Posterior cingulate gyrus (tissue), 11 donors: ENCODE results near the gene PCMTD2.

Experiments used
- DNase-seq, 10 donors: peaks; one replicate each; pipeline versions ENCODE4 v3.0.0 to v3.0.0-alpha.2; 2020 to 2021; ENCODE audit warnings: mixed read lengths in 3 of 10
- intact Hi-C: fragments of 100-400 bp; cut with DNase I; formaldehyde crosslinking; loops from one replicate; pipeline ENCODE4 v1.15.1; 2023

The PCMTD2 gene

DNA sequence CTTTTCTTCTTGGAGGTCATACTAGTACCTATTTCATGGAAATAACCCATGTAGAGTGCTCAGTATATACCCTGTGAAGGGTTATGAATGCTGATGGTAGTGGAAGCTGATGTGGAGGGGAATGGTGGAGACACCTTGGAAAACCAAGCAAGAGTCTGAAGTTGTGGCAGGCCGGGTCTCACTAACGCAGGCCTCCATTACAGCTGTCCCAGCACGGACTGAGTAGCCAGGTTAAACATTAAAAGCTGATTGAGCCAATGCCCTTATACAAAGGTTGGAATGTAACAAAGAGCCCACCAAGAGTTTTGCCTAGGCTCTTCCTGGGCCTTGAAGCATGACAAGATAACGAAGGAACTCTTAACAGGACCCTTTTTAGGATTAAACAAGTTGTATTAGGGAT is 2.1 kb upstream of the PCMTD2 start:
- intact Hi-C loops = no loop called here
- no peak for DNase-seq

DNA sequence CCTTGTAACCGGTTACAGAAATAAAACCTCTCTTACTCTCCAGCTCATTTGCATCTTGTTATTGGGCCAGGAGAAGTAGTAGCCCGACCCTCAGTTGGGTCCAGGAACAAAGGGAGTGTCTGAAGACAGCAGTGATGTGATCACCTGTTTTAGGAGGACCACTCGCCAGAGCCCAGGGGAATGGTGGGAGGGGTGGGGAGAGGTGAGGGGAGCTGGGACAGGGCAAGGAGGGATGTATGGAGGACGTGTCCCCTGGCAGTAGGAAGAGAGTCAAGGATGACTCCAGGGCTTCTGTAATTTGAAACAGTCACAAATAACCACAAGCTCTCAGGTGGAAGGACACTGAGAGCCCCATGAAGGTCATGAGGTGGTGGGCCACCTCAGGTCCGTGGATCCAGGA is 1.4 kb upstream of the PCMTD2 start:
- DNase-seq = no peak
- intact Hi-C loops = no loop called here

DNA sequence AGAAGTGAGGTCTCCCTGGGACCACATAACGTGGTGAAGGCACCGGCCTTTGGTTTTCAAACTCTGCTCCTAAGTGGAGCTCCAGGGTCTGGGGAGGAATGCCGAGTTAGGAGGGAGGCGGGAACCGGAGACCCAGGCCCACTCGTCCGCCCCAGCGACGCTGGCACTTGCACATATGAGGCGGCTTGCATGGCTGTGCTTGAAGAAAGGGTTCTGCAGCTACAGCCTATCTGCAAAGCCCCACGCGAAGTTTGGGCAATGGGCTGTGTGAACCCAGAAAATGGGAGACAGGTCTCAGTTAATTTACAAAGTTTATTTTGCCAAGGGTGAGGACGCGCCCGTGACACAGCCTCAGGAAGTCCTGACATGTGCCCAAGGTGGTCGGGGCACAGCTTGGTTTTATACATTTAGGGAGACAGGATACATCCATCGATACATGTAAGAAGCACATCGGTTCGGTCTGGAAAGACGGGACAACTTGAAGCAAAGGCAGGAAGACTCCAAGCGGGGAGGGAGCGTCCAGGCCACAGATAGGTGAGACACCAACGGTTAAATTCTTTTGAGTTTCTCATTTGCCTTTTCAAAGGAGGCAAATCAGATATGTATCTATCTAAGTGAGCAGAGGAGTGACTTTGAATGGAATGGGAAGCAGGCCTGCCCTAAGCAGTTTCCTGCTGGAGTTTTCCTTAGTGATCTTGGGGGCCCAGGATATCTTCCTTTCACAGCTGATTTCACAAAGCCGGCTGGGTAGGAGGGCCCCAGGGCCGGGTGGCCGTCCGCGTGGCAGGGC is 782 bp upstream of the PCMTD2 start:
- intact Hi-C loops = no loop called here
- peak in 2 of 10 donors; percentile 74 to 81 for DNase-seq

DNA sequence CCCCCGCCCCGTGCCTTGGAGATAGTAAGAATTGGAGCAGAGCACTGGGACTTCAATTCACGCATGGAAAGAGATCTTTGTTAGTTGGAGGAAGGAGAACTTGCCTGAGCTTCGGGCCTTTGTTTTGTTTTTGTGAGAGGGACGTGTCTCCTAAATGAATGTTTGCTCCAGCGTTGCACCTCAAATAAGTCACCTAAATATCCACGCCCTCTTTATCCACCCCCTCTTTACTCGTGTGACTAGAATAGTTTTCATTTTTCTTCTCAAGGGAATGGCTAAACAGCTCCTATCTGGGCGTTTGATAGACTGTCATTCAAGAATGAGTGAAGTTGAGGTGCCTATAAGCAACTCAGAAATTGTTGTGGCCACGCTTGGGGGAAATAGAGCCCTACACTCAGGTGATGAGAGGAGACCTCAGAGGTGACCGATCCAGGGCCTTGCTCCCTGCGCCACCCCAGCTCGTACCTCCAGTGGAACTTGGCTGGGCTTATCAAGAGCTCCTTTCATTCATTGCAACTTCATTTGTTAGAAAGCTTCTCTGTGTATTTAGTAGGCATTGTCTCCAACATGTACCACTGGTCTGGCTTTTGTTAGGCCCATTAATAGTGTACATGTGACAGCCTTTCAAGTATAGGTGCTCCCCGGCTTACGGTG is 861 bp downstream of the PCMTD2 start:
- peak in 2 of 10 donors; percentile 52 to 76 for DNase-seq
- intact Hi-C loops = no loop called here

DNA sequence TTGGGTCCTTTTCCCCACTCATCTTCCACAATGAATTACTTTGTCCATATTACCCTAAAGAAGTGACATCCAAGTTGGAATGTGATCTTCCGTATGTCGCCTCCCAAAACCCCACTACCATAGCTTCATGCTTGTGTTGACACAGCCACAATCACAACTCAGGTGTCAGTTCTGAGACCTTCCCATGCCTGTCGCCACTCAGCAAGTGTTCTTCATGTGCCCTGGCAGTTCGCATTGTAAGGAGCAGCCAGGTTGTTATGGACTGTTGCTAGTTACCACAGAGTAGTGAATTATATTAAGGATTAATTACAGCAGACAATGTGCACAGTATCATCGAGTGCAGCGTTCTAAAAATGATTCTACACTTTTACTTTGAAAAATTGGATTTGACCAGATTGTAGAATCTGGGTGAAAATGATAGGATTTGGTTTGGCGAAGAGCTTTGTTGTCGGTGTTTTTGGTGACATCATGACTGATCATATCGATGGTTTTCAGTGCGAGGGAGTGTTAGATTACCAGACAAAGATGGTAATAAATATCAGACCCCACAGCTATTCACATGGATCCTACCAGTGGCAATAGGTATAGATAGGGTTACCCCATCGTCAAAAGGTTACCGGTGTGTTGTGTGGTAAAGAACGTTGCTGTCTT is 1.7 kb downstream of the PCMTD2 start:
- no peak for DNase-seq
- intact Hi-C loops = no loop called here

DNA sequence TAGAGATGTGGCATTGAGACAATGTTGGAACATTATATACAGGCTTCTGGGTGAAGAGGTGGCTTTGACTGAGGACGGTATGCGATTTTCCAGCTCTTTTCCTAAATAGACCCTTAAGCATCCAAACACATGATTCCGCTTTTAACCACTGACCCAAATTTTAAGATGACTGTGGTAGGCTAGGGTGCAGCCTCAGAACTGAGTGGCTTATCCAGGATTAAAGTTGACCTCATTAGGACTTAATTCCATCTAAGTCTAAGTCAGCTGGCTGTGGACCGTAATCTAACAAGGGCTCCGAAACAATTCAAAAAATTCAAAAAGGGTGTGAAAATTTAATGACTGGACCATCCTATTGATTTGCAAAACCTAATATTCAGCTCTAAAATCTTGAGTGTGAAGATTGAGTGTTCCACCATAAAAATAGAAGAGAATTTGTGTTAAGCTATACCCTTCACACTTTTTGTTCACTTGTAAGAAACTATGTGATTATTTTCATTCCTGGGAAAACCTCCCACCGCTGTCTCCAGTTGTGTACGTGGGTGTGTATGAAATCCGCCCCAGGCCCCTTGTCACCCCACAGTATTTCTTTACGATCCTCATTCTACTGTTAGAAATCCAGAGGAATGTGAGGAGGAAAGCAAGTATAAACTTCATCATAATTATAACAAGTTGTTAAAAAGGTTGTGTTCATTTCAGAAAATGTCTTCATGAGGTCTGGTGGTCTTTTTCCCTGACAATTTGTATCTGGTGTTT is 2.7 kb downstream of the PCMTD2 start:
- intact Hi-C loops = no loop called here
- no peak for DNase-seq

DNA sequence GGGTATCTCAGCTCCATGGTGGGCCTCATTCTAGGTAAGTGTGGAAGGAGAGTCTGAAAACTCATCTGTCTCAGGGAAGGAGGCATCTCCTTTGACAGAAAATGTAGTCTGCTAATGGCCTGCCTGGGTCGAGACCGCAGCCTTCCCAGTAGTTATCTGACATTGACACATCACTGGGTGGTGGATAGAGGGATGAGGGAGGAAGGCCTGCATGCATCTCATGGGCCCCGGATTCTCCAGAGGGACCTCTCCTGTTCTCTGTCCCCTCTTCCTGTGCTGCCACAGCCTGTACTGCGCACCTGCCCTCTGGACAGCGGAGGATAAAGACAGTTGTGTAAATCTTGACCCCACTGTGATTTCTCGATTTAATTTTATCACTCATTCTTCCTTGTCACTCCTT is 4.7 kb downstream of the PCMTD2 start:
- intact Hi-C loops = no loop called here
- DNase-seq = peak in 1 of 10 donors; percentile 77

DNA sequence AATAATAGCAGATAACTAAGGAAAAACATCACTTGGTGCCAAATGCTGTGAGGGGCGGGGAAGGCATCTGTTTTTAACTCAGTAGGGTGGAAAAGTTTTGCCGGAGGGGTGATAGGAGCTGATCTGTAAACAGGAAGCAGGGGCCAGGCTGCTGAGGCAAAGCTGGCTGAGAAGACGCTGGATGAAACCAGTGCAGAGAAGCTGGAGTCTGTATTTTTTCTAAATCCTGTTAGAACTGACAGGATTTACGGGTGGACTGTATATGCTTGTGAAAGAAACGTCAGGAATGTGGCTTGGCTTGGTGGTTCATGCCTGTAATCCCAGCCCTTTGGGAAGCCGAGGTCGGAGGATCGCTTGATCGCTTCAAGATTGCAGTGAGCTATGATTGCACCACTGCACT is 5.6 kb downstream of the PCMTD2 start:
- DNase-seq = no peak
- intact Hi-C loops = no loop called here

DNA sequence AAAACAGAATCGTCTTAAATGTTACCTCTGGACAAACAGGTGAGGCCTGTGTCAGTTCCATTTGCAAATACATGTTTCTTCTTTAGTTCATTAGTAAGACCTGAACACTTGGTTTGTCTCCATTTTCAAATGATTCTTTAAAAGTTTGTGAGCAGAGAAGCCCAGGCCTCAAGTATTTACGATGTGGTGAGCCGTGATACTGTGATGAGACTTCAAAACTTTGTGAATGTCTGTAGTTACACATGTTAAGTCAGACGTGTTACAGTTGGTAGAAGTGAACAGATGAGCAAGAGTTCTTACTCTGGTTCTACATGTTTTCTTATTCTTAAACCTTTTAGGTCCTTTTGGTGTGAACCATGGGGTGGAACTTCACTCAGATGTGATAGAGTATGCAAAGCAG is 8.5 kb downstream of the PCMTD2 start:
- DNase-seq = no peak
- intact Hi-C loops = no loop called here

DNA sequence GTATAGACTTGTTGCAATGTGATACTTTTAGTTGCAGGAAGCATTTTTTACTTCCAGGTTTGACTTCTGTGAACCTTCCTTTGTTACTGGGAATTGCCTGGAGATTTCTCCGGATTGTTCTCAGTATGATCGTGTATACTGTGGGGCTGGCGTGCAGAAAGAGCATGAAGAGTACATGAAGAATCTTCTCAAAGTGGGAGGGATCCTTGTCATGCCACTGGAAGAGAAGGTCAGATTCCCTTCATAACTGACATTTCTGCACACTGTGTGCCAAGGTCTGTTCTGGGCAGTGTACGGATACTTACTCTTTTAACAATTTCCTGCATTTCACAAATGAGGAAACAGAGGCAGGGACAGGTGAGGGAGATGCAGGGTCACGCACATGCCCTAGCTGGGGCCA is 9.7 kb downstream of the PCMTD2 start:
- intact Hi-C loops = no loop called here
- DNase-seq = no peak

DNA sequence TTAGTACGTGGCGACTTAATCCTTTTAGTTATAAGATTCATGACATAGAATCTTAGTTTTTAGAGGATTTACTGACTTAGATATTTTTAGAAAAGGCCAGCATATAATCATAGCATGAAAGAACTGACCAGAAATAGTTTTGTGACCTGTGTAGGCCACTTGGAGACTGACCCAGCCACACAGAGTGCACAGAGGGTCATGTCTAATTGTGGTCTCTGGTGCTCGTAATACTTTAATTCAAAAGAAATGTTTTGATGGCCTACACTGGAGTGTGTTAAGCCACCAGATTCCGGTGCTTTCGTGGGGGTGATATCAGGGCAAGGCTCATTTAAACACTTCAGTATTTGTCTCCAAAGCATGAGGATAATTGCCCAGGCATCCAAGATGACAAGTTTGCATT is 11.4 kb downstream of the PCMTD2 start:
- intact Hi-C loops = no loop called here
- DNase-seq = no peak

DNA sequence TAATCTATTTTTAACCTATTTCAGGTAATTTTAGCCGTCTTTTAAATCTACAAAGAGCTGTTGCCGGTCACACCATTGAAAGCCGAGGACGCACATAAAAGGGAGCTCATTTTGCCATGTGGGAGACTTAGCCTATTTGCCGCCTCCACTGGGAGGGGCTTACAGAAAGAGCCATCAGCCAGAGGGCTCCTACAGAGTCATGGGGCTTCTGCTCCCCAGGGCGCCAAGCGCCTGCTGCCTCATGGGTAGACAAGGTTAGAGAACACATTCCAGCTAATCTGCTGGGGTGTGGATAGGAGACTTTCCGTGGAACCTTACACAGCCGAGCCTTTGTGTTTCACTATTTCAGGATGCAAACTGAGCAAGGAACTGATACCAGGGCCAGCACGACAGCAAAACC is 12.6 kb downstream of the PCMTD2 start:
- intact Hi-C loops = no loop called here
- DNase-seq = peak in 1 of 10 donors; percentile 55

DNA sequence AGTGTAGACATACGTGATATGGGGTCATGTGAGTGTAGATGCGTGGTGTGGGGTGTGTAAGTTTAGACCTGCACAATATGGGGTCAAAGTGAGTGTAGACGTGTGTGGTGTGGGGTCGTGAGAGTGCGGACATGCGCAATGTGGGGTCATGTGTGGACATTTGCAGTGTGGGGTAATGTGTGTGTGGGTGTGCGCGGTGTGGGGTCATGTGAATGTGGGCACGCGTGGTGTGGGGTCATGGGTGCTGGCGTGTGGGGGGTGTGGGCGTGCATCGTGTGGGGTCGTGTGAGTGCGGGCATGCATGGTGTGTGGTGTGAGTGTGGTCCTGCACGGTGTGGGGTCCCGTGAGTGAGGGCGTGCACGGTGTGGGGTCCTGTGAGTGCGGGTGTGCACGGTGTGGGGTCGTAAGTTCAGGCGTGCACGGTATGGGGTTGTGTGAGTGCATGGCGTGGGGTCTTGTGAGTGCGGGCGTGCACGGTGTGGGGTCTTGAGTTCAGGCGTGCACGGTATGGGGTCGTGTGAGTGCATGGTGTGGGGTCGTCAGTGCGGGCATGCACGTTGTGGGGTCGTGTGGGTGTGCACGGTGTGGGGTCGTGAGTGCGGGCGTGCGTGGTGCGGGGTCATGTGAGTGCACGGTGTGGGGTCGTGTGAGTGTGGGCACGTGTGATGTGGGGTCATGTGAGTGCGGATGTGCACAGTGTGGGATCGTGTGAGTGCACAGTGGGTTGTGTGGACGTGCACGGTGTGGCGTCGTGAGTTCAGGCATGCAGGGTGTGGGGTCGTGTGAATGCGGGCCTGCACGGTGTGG is 14.3 kb downstream of the PCMTD2 start:
- peak in 1 of 10 donors; percentile 74 for DNase-seq
- intact Hi-C loops = no loop called here

DNA sequence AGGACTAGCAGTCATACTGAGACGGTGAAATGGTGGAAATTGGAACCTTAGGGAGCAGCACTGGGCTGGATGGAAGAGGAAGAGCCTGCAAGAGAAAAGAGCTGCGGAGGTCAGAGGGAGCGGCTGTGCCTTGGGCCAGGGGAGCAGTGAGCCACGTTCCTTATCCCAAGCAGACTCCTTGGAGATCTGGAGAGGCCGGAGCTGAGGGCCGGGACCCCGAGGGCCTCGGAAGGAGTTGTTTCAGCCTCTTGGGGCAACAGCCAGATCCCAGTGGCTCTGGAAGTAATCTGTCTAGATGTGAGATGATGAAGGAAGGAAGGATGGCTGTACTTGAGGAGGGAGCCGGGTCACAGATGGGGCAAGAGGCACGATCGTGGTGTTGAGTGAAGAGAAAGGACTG is 16.1 kb downstream of the PCMTD2 start:
- intact Hi-C loops = no loop called here
- DNase-seq = peak in 1 of 10 donors; percentile 71

DNA sequence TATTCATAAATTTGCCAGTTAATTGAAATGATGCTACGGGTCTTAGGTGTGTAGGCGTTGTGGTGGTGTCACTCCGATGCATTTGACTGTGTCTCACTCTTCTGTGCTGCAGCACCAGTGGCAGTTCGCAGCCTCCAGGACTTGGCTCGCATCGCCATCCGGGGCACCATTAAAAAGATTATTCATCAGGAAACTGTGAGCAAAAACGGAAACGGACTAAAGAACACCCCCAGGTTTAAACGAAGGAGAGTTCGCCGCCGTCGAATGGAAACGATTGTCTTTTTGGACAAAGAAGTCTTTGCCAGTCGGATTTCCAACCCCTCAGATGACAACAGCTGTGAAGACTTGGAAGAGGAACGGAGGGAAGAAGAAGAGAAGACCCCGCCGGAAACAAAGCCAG is 17.6 kb downstream of the PCMTD2 start:
- DNase-seq = peak in 3 of 10 donors; percentile 55 to 72 (median 70)
- intact Hi-C loops = no loop called here

DNA sequence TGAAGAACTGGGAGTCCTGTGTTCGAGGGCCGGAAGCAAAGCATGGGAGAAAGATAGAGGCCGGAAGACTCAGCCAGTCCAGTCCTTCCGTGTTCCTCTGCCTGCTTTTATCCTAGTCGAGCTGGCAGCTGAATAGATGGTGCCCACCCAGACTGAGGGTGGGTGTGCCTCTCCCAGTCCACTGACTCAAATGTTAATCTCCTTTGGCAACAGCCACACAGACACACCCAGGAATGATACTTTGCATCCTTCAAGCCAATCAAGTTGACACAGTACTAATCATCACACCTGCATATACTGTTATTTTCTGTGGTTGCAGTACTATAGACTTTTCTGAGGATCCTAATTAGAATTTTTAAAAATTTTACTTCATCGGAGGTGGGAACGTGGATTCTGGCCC is 21.3 kb downstream of the PCMTD2 start:
- peak in 1 of 10 donors; percentile 31 for DNase-seq
- intact Hi-C loops = no loop called here

DNA sequence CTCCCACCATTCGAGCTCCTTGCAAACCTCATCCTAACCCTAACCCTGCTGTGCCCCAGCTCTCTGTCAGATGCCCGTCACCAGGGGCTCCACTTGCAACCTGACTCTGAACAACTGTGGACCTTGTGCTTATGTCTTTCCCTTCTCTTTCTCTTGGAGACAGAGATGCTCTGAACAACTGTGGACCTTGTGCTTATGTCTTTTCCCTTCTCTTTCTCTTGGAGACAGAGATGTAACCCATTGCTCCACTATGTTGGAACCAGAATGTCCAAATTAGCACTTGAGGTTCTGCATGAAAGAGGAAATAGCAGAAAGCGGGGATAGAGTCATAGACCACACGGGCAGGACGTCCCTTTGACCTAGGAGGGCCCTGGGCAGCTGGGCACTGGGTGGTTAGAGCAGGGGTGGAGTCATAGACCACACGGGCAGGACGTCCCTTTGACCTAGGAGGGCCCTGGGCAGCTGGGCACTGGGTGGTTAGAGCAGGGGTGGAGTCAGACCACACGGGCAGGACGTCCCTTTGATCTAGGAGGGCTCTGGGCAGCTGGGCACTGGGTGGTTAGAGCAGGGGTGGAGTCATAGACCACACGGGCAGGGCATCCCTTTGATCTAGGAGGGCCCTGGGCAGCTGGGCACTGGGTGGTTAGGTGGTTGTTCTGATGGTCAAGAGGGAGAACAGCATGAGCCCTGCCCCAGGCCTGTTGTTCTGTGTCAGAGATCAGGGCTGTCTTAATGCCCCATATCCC is 22.2 kb downstream of the PCMTD2 start:
- DNase-seq = peak in 1 of 10 donors; percentile 51
- intact Hi-C loops = no loop called here

DNA sequence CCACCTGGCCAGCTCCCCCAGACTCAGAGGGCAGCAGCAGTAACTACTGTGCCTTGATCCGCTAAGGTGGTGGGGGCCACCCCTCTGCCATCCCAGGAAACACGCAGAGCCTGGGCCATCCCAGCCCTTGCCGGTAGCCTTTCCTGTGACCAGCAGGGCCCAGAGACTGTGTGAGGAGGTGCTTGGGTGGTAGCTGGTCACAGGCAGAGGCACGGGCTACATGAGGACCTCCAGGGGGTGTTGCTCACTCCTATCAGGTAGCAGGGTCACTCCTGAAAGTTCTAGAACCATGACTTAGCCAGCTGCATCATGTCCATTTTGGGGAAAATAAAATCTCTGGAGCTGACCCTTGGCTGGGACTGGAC is 22.8 kb downstream of the PCMTD2 start:
- DNase-seq = no peak
- intact Hi-C loops = no loop called here

DNA sequence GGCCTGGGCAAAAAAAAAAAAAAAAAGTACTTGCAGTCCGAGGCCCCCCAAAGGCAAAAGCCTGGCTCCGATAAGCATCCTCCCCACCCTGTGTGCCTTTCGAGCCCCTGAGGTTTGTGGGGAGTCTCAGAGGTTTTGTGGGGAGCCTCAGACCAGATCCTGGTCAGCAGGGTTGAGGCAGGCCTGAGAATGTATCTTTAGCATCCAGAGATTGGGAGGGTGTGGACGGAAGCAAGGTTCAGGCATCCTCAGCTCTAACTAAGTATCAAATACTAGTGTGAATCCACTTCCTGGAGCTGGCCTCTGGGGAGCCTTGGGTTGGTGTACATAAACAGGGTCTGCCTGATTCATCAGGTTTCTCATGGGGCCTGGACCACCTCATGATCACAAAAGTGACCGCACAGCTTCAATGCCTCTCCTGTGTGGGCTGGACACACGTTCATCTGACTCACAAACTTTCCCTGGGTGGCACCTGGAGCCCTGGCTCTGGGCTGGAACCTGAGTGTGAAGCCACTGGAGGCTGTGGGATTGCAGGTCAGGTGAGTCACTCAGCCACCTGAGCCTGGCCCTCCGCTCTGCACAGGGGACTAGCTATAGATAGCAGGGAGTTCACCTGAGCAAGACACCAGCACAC is 24.4 kb downstream of the PCMTD2 start:
- DNase-seq = peak in 1 of 10 donors; percentile 74
- intact Hi-C loops = no loop called here
